K562 (cell line): ENCODE results near the gene MYO15B. TPM values are rescaled to one million over a fixed set of nuclear protein-coding genes. Genes with fewer than 3 reads are reported as not detected.

Source experiments
- FUS ChIP-seq: fragments of 200-400 bp; formaldehyde crosslinking; optimal IDR thresholded peaks from 2 replicates; pipeline ENCODE3; 2017; ENCODE audit warnings: low read depth, low read length
- GATAD2A ChIP-seq: fragments of 450-650 bp; IDR thresholded peaks from 2 replicates; pipeline ENCODE4 v1.6.1; 2017
- RBFOX2 ChIP-seq: fragments of 200-400 bp; formaldehyde crosslinking; IDR thresholded peaks from 2 replicates; pipeline ENCODE4 v1.6.1; 2017; ENCODE audit warnings: low read depth, mild to moderate bottlenecking, low read length, moderate library complexity
- SRSF3 ChIP-seq: fragments of 200-400 bp; formaldehyde crosslinking; IDR thresholded peaks from 2 replicates; pipeline ENCODE4 v1.6.1; 2016; ENCODE audit warnings: mild to moderate bottlenecking, low read length, moderate library complexity; ENCODE audit not compliant: insufficient read depth
- ZNF217 ChIP-seq: sonication (generic); formaldehyde crosslinking; IDR thresholded peaks from 2 replicates; pipeline ENCODE4 v1.8.0; 2022; ENCODE audit warnings: mild to moderate bottlenecking, missing genetic modification reagents
- ZNF407 ChIP-seq: fragments of 450-650 bp; IDR thresholded peaks from 2 replicates; pipeline ENCODE4 v1.6.1; 2016; ENCODE audit warnings: low read depth
- polyA plus RNA-seq, 8 experiments: library from polyadenylated mRNA; depleted of rRNA in 4 of 8; stranded (reverse) in 5 of 8; unstranded in 3 of 8; fragments of >200 nt; fragmentation: Nextera tagmentation in 2 of 8; fragmentation: Illumina TruSeq in 1 of 8; extraction: Ambion mirVana in 2 of 8; extraction: Trizol in 1 of 8; gene quantifications; 2 replicates each; pipeline versions ENCODE4 v1.2.1 to v1.2.3, GENCODE V29; 2011 to 2014; ENCODE audit warnings: inconsistent platforms in 1 of 8, missing spikeins in 1 of 8
- total RNA-seq, 7 experiments: library from RNA; depleted of rRNA in 6 of 7; stranded (reverse); fragments of >200 nt in 6 of 7; fragmentation: Illumina TruSeq in 2 of 7; extraction: Trizol in 2 of 7; gene quantifications; 2 replicates each; pipeline versions ENCODE4 v1.2.1 to v1.2.3, GENCODE V29; 2011 to 2021; ENCODE audit warnings: low replicate concordance in 1 of 7
- TF ChIP-seq, protein P1 (sequence below), 2 experiments: fragments of 450-650 bp; formaldehyde crosslinking in 1 of 2; IDR thresholded peaks; 2 replicates each; pipeline versions ENCODE4 v1.4.0 to v1.6.1; 2014 to 2020; ENCODE audit warnings: mild to moderate bottlenecking in 2 of 2, borderline replicate concordance in 1 of 2, low read depth in 1 of 2
- TF ChIP-seq, protein P2 (sequence below), 2 experiments: IDR thresholded peaks; 2 replicates each; pipeline ENCODE4 v1.6.1; 2011; ENCODE audit warnings: borderline replicate concordance in 1 of 2, control low read depth in 1 of 2, low read depth in 1 of 2, low read length in 1 of 2, mild to moderate bottlenecking in 1 of 2, mixed read lengths in 1 of 2, moderate library complexity in 1 of 2; ENCODE audit not compliant: insufficient read depth in 1 of 2, insufficient read length in 1 of 2, poor library complexity in 1 of 2, severe bottlenecking in 1 of 2; ENCODE audit errors: extremely low read depth in 1 of 2

Gene MYO15B
- total and polyA plus RNA-seq, 9 of the 15 experiments (the other 6 are each of a cell fraction or from before 2014, with no cell fraction given), result 0.05 to 3.1 (median 0.83) TPM; not detected in 2

GRCh38 chr17:75588596-75589011, 1.0 kb downstream of the MYO15B start (continued):
- TF ChIP-seq ZNF407 (peak; percentile 16; the same call in 1 of the 2 replicates), ZNF217 (CRISPR knock-in tag) (no peak), GATAD2A (no peak), FUS (peak; percentile 63), RBFOX2 (0 out of 2 replicates have a peak, but pooled peaks have one; percentile 0), SRSF3 (no peak)
- TF ChIP-seq, protein P1, sequence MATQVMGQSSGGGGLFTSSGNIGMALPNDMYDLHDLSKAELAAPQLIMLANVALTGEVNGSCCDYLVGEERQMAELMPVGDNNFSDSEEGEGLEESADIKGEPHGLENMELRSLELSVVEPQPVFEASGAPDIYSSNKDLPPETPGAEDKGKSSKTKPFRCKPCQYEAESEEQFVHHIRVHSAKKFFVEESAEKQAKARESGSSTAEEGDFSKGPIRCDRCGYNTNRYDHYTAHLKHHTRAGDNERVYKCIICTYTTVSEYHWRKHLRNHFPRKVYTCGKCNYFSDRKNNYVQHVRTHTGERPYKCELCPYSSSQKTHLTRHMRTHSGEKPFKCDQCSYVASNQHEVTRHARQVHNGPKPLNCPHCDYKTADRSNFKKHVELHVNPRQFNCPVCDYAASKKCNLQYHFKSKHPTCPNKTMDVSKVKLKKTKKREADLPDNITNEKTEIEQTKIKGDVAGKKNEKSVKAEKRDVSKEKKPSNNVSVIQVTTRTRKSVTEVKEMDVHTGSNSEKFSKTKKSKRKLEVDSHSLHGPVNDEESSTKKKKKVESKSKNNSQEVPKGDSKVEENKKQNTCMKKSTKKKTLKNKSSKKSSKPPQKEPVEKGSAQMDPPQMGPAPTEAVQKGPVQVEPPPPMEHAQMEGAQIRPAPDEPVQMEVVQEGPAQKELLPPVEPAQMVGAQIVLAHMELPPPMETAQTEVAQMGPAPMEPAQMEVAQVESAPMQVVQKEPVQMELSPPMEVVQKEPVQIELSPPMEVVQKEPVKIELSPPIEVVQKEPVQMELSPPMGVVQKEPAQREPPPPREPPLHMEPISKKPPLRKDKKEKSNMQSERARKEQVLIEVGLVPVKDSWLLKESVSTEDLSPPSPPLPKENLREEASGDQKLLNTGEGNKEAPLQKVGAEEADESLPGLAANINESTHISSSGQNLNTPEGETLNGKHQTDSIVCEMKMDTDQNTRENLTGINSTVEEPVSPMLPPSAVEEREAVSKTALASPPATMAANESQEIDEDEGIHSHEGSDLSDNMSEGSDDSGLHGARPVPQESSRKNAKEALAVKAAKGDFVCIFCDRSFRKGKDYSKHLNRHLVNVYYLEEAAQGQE (IDR thresholded peaks at IDR 0.05; ENCODE audit: borderline replicate concordance), result no peak
- TF ChIP-seq, protein P1 (CRISPR knock-in tag; IDR thresholded peaks at IDR 0.05; ENCODE audit: low read depth), result 0 out of 2 replicates have a peak, but pooled peaks have one; percentile 33
- TF ChIP-seq, protein P2, sequence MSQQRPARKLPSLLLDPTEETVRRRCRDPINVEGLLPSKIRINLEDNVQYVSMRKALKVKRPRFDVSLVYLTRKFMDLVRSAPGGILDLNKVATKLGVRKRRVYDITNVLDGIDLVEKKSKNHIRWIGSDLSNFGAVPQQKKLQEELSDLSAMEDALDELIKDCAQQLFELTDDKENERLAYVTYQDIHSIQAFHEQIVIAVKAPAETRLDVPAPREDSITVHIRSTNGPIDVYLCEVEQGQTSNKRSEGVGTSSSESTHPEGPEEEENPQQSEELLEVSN (IDR thresholded peaks at IDR 0.05; ENCODE audit: borderline replicate concordance in 1 of 2, extremely low read depth in 1 of 2, insufficient read depth in 1 of 2, insufficient read length in 1 of 2, low read depth in 1 of 2, low read length in 1 of 2, poor library complexity in 1 of 2, severe bottlenecking in 1 of 2), result peak in 1 of 2 experiments; percentile 33
